HEK293T (cell line): ENCODE data around the gene MX1.

Experiments used
- BHLHE40 ChIP-seq: fragments of 450-650 bp; IDR thresholded peaks from 2 replicates; pipeline ENCODE4 v1.6.1; 2016; ENCODE audit warnings: mild to moderate bottlenecking, moderate library complexity, borderline replicate concordance
- FOXK2 ChIP-seq: fragments of 450-650 bp; IDR thresholded peaks from 2 replicates; pipeline ENCODE4 v1.6.1; 2016; ENCODE audit warnings: mild to moderate bottlenecking
- FOXM1 ChIP-seq: fragments of 450-650 bp; IDR thresholded peaks from 2 replicates; pipeline ENCODE4 v1.6.1; 2017; ENCODE audit warnings: mild to moderate bottlenecking, borderline replicate concordance
- HDGF ChIP-seq: fragments of 450-650 bp; IDR thresholded peaks from 2 replicates; pipeline ENCODE4 v1.6.1; 2017; ENCODE audit warnings: antibody characterized with exemption, borderline replicate concordance
- SP1 ChIP-seq: fragments of 450-650 bp; IDR thresholded peaks from 2 replicates; pipeline ENCODE4 v1.6.1; 2017
- SUZ12 ChIP-seq: fragments of 450-650 bp; IDR thresholded peaks from 2 replicates; pipeline ENCODE4 v1.6.1; 2016; ENCODE audit warnings: mild to moderate bottlenecking
- TARDBP ChIP-seq: fragments of 450-650 bp; IDR thresholded peaks from 2 replicates; pipeline ENCODE4 v1.6.1; 2016
- TF ChIP-seq, protein P1 (sequence below): fragments of 450-650 bp; IDR thresholded peaks from 2 replicates; pipeline ENCODE4 v1.6.1; 2016

DNA sequence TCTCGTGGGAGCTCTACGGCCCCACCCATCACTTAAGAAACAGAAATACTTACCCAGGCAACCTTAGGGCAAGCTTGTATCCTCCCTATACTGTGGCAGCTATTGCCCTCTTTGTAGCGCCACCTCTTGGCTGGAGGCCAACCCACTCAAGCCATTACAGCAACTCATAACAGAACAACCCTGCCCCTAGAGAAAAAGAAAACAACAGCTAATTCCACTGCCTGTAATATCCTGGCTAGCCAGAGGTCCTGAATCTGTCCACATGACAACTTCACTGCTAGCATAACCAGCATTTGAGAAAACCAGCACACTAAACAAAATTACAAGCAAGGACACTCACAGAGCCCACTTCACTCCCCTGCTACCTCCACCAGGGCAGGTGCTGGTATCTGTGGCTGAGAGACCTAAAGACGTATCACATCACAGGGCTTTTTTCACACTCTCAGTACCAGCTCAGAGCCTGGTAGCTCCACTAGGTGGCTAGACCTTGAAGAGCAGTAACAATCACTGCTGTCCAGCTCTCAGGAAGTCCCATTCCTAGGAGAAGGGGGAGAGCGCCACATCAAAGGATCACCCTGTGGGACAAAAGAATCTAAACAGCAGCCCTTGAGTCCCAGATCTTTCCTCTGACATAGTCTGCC is 14.5 kb upstream of the MX1 start:
- TF ChIP-seq SP1 (no peak), HDGF (no peak), BHLHE40 (no peak), FOXM1 (no peak), SUZ12 (no peak), TARDBP (no peak), FOXK2 (no peak)
- TF ChIP-seq, protein P1, sequence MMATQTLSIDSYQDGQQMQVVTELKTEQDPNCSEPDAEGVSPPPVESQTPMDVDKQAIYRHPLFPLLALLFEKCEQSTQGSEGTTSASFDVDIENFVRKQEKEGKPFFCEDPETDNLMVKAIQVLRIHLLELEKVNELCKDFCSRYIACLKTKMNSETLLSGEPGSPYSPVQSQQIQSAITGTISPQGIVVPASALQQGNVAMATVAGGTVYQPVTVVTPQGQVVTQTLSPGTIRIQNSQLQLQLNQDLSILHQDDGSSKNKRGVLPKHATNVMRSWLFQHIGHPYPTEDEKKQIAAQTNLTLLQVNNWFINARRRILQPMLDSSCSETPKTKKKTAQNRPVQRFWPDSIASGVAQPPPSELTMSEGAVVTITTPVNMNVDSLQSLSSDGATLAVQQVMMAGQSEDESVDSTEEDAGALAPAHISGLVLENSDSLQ: no peak
